Fibroblast of lung (primary cell): Measurements from ENCODE around the gene NUP155. TPM values are rescaled to one million over a fixed set of nuclear protein-coding genes. Genes with fewer than 3 reads are reported as not detected.

Source experiments
- DNase-seq, 2 donors: peaks; one replicate each; pipeline versions ENCODE4 v3.0.0 to v3.0.0-alpha.2; 2010; ENCODE audit warnings: low read depth in 2 of 2
- H2AFZ ChIP-seq: 2 replicates; pipeline ENCODE4 v1.5.1; 2012; ENCODE audit warnings: low read length, control low read depth, inconsistent platforms
- H3K27ac ChIP-seq: 2 replicates; pipeline ENCODE4 v1.5.1; 2011; ENCODE audit warnings: low read length, control low read depth; ENCODE audit not compliant: insufficient read depth
- H3K27me3 ChIP-seq: 2 replicates; pipeline ENCODE4 v1.5.1; 2011; ENCODE audit warnings: mild to moderate bottlenecking, low read length; ENCODE audit not compliant: control insufficient read depth, insufficient read depth
- H3K36me3 ChIP-seq: 2 replicates; pipeline ENCODE4 v1.5.1; 2011; ENCODE audit warnings: low read length; ENCODE audit not compliant: control insufficient read depth, insufficient read depth
- H3K4me1 ChIP-seq: 2 replicates; pipeline ENCODE4 v1.5.1; 2011; ENCODE audit warnings: low read length; ENCODE audit not compliant: control insufficient read depth, insufficient read depth; ENCODE audit errors: extremely low read depth
- H3K4me2 ChIP-seq: 2 replicates; pipeline ENCODE4 v1.5.1; 2011; ENCODE audit warnings: low read length, control low read depth; ENCODE audit not compliant: insufficient read depth; ENCODE audit errors: extremely low read depth
- H3K4me3 ChIP-seq, 4 experiments: fragments of 200-600 bp in 1 of 4; sonication (generic) in 1 of 4; replicated peaks in 1 of 4; 2 replicates each; pipeline ENCODE4 v1.5.1; 2011 to 2016; ENCODE audit warnings: low read length in 4 of 4, low read depth in 3 of 4, mild to moderate bottlenecking in 3 of 4, control low read depth in 2 of 4, inconsistent platforms in 1 of 4, mixed read lengths in 1 of 4; ENCODE audit not compliant: insufficient read depth in 1 of 4; ENCODE audit errors: control extremely low read depth in 1 of 4
- H3K79me2 ChIP-seq: 2 replicates; pipeline ENCODE4 v1.5.1; 2012; ENCODE audit warnings: mild to moderate bottlenecking, low read length, inconsistent platforms; ENCODE audit not compliant: control insufficient read depth, insufficient read depth
- H3K9ac ChIP-seq: 2 replicates; pipeline ENCODE4 v1.5.1; 2011; ENCODE audit warnings: mild to moderate bottlenecking, low read length, control low read depth; ENCODE audit not compliant: insufficient read depth
- H3K9me3 ChIP-seq: 2 replicates; pipeline ENCODE4 v1.5.1; 2012; ENCODE audit warnings: low read depth, low read length; ENCODE audit not compliant: control insufficient read depth, insufficient read depth
- H4K20me1 ChIP-seq: 2 replicates; pipeline ENCODE4 v1.5.1; 2011; ENCODE audit warnings: low read length; ENCODE audit not compliant: control insufficient read depth, insufficient read depth; ENCODE audit errors: extremely low read depth
- EZH2 ChIP-seq: IDR thresholded peaks from 2 replicates; pipeline ENCODE4 v1.5.1; 2012; ENCODE audit warnings: low read length, control low read depth, mild to moderate bottlenecking; ENCODE audit errors: missing control alignments
- polyA plus RNA-seq, 2 donors: library from polyadenylated mRNA; depleted of rRNA in 1 of 2; stranded (reverse) in 1 of 2; unstranded in 1 of 2; fragments of >200 nt; gene quantifications; 2 replicates each; pipeline ENCODE4 v1.2.1, GENCODE V29; 2011 to 2012; ENCODE audit warnings: missing spikeins in 1 of 2
- total RNA-seq: library from RNA; depleted of rRNA; stranded (reverse); fragments of >200 nt; gene quantifications from 2 replicates; pipeline ENCODE4 v1.2.1, GENCODE V29; 2014
- TF ChIP-seq, protein P1 (sequence below), 2 donors: IDR thresholded peaks in 1 of 2; conservative IDR thresholded peaks in 1 of 2; 1 replicate in 1 of 2; 2 replicates in 1 of 2; pipeline ENCODE4 v1.5.1; 2011 to 2012; ENCODE audit warnings: low read length in 2 of 2, control low read depth in 1 of 2, inconsistent platforms in 1 of 2, low read depth in 1 of 2, mild to moderate bottlenecking in 1 of 2

Gene NUP155
- total and polyA plus RNA-seq, 2 donors (not counting 1 experiment from before 2014, with no cell fraction given) = 16.6 to 26.3 TPM

DNA sequence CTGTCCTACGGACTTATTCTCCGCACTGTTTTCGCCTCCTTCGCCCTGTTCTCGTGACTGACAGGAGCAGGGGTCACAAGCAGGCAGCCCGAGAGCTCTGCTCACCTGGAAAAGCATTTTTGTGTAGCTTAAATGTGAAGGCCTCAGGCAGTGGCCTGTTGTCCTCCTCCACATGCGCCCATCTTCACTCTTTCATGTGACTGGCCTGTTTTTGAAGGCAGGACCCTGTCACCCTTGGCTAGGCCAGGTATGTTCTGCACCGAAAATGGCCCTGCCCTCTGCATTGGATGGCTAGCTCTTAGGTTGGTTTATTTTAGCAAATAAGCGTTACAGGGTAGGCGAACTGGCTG, 121.1 kb downstream of the NUP155 start:
- Histone ChIP-seq H3K9me3 (no peaks in the 10 kb centered on the region), H3K4me2 (peak overlapping the region; percentile 88), H3K4me3 (peak overlapping the region; percentile 61 to 94 (median 86)), H3K9ac (no peak overlapping the region), H3K79me2 (peaks cover 5% of the 10 kb centered on the region), H2AFZ (peak overlapping the region; percentile 94), H3K27ac (peak overlapping the region; percentile 90), H3K4me1 (peaks cover 5% of the 10 kb centered on the region), H3K36me3 (no peaks in the 10 kb centered on the region), H4K20me1 (no peaks in the 10 kb centered on the region), H3K27me3 (no peaks in the 10 kb centered on the region)
- DNase-seq = no peak
- TF ChIP-seq, protein P1, sequence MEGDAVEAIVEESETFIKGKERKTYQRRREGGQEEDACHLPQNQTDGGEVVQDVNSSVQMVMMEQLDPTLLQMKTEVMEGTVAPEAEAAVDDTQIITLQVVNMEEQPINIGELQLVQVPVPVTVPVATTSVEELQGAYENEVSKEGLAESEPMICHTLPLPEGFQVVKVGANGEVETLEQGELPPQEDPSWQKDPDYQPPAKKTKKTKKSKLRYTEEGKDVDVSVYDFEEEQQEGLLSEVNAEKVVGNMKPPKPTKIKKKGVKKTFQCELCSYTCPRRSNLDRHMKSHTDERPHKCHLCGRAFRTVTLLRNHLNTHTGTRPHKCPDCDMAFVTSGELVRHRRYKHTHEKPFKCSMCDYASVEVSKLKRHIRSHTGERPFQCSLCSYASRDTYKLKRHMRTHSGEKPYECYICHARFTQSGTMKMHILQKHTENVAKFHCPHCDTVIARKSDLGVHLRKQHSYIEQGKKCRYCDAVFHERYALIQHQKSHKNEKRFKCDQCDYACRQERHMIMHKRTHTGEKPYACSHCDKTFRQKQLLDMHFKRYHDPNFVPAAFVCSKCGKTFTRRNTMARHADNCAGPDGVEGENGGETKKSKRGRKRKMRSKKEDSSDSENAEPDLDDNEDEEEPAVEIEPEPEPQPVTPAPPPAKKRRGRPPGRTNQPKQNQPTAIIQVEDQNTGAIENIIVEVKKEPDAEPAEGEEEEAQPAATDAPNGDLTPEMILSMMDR (conservative IDR thresholded peaks at IDR 0.05 in 1 of 2, IDR thresholded peaks at IDR 0.05 in 1 of 2; ENCODE audit: low read depth in 1 of 2, low read length in 2 of 2) = no peak
- no peak for TF ChIP-seq EZH2

DNA sequence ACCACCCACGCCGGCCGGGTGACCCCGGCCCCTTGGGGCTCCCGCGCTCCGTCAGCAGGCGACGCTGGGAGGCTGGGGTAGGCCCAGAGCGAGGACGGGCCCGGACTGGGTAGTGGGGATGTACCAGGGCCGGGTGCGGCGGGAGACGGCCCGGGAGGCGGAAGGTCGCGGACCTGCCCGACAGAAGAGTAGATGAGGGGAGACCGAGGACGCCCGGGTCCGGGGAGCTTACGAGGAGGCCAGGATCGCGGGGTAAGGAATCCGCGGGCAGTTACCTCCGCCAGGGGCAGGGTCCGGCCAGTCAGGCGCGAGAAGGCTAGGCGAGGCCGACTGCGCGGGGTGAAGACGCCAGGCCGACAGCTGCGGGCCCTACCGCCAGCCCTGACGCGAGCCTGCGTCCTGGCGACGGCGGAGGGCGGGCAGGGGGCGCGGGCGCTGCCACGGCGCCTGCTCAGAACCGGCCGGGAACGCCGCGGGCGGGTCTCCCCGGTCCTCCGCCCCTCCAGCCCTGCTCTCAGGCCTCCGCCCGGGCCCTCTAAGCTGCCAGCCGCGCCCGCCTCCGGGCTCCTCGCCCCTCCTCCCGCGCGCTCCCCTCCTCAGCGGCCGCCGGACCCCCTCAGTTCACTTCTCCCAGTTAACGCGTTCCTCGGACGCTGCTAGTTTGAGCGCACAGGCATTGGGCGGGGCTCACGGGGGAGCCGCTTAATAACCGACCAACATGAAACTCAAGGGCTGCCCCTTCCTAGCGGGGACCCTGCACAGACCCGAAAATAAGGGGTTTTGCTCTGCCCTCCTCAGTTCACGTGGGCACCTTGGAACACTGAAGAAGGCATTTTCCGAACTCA, 121.7 kb downstream of the NUP155 start, which contains the start of gene CPLANE1:
CPLANE1 (minus strand) TSS at position 407 of the 845 bp plus-strand sequence. CDS start 1,678 bp downstream, outside the sequence.
- Histone ChIP-seq H3K79me2 (peaks cover 5% of the 10 kb centered on the region), H3K9me3 (no peaks in the 10 kb centered on the region), H3K9ac (peak within 1 kb of the TSS; percentile 98), H3K27ac (peak within 1 kb of the TSS; percentile 90), H3K36me3 (no peaks in the 10 kb centered on the region), H3K4me1 (peaks cover 5% of the 10 kb centered on the region), H2AFZ (peak within 1 kb of the TSS; percentile 94), H3K4me2 (peak within 1 kb of the TSS; percentile 88), H3K27me3 (no peaks in the 10 kb centered on the region), H4K20me1 (no peaks in the 10 kb centered on the region), H3K4me3 (peak within 1 kb of the TSS; percentile 86 to 96 (median 90))
- peak; percentile 79 to 83 for DNase-seq
- TF ChIP-seq, protein P1 (conservative IDR thresholded peaks at IDR 0.05 in 1 of 2, IDR thresholded peaks at IDR 0.05 in 1 of 2; ENCODE audit: low read depth in 1 of 2, low read length in 2 of 2) = no peak
- TF ChIP-seq EZH2 = no peak

DNA sequence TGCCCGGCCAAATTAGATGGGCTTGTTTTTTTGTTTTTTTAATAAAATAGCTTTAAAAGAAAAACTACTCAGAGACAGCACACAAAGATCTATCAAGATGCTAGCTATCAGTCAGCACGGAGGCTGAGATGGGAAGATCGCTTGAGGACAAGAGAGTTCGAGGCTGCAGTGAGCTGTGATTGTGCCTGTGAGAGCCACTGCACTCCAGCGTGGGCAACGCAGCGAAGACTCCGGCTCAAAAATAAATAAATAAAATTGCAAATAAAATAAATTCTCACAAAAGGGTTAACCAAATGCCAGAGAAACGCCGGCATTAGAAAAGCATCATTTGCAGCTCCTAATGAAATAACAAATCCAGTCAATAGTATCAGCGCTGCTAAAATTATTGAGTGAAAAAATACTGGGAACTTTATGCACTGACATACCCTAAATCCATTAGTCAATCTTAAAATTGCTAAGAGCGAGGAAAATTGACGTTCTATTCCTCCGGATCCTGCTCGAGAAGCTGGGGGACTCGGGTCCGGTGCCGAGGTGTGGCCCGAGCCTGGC, 122.4 kb downstream of the NUP155 start:
- peak overlapping the region; percentile 98 for H3K9ac ChIP-seq
- H3K27me3 ChIP-seq = no peaks in the 10 kb centered on the region
- TF ChIP-seq, protein P1 (conservative IDR thresholded peaks at IDR 0.05 in 1 of 2, IDR thresholded peaks at IDR 0.05 in 1 of 2; ENCODE audit: low read depth in 1 of 2, low read length in 2 of 2) = no peak
- no peak for TF ChIP-seq EZH2
- peak overlapping the region; percentile 88 for H3K4me2 ChIP-seq
- peak; percentile 4 to 17 for DNase-seq
- peaks cover 5% of the 10 kb centered on the region for H3K79me2 ChIP-seq
- H3K9me3 ChIP-seq = no peaks in the 10 kb centered on the region
- H3K36me3 ChIP-seq = no peaks in the 10 kb centered on the region
- H3K4me3 ChIP-seq = peak overlapping the region; percentile 86 to 96 (median 90)
- H3K4me1 ChIP-seq = peaks cover 5% of the 10 kb centered on the region
- H4K20me1 ChIP-seq = no peaks in the 10 kb centered on the region
- H3K27ac ChIP-seq = peak overlapping the region; percentile 90
- H2AFZ ChIP-seq = peak overlapping the region; percentile 91
